ENCODE data around the gene LAMA3.

GRCh38 chr18:23722646-23723045, 33.4 kb downstream of the LAMA3 start:
- TF ChIP-seq CTCF (IDR thresholded peaks at IDR 0.05) (no peak), POLR2AphosphoS5 (IDR thresholded peaks at IDR 0.05; ENCODE audit: low read depth, low read length) (no peak), FOXM1 (IDR thresholded peaks at IDR 0.05; ENCODE audit: low read depth) (no peak), MXI1 (IDR thresholded peaks at IDR 0.05; ENCODE audit: low read depth, low read length) (no peak), RFX5 (IDR thresholded peaks at IDR 0.05; ENCODE audit: low read length) (no peak), TAF1 (IDR thresholded peaks at IDR 0.05; ENCODE audit: borderline replicate concordance, low read depth, low read length) (no peak), MEF2A (IDR thresholded peaks at IDR 0.05; ENCODE audit: borderline replicate concordance, low read depth) (no peak), USF2 (IDR thresholded peaks at IDR 0.05; ENCODE audit: borderline replicate concordance, low read depth, low read length) (no peak)

All from SK-N-SH (cell line).